IPS-NIHi7 (cell line): ENCODE results near the gene FSD1L.

Experiments used
- DNase-seq: peaks from one replicate; pipeline ENCODE4 v3.0.0; 2012; ENCODE audit warnings: mixed read lengths; ENCODE audit errors: extremely low spot score

The FSD1L gene

GRCh38 chr9:105435453-105435852, 12.4 kb upstream of the FSD1L start:
- DNase-seq = no peak

- DNase-seq = no peak
These were observed 11.1 kb upstream of the FSD1L start for GRCh38 chr9:105436783-105437182.

GRCh38 chr9:105437704-105438103, 10.1 kb upstream of the FSD1L start:
- no peak for DNase-seq

GRCh38 chr9:105438141-105438806, 9.6 kb upstream of the FSD1L start:
- DNase-seq = no peak

GRCh38 chr9:105439428-105439827, 8.4 kb upstream of the FSD1L start:
- DNase-seq = no peak

GRCh38 chr9:105441616-105442160, 6.1 kb upstream of the FSD1L start:
- DNase-seq = no peak

GRCh38 chr9:105443121-105443520, 4.7 kb upstream of the FSD1L start:
- DNase-seq = no peak

GRCh38 chr9:105444130-105444529, 3.7 kb upstream of the FSD1L start:
- no peak for DNase-seq

GRCh38 chr9:105445203-105445881, 2.5 kb upstream of the FSD1L start:
- no peak for DNase-seq

GRCh38 chr9:105447386-105447813, 434 bp upstream of the FSD1L start:
- no peak for DNase-seq

- DNase-seq = no peak
These were observed 1.2 kb downstream of the FSD1L start for GRCh38 chr9:105449081-105449480.

GRCh38 chr9:105452185-105452584, 4.4 kb downstream of the FSD1L start:
- no peak for DNase-seq

GRCh38 chr9:105455836-105456475, 8.1 kb downstream of the FSD1L start:
- no peak for DNase-seq

GRCh38 chr9:105457560-105458294, 9.9 kb downstream of the FSD1L start:
- no peak for DNase-seq

- no peak for DNase-seq
These were observed 10.6 kb downstream of the FSD1L start for GRCh38 chr9:105458404-105458803.

- DNase-seq = no peak
These were observed 11.5 kb downstream of the FSD1L start for GRCh38 chr9:105459336-105459735.

GRCh38 chr9:105466898-105467455, 19.1 kb downstream of the FSD1L start:
- DNase-seq = no peak

- no peak for DNase-seq
These were observed 21.0 kb downstream of the FSD1L start for GRCh38 chr9:105468875-105469274.

GRCh38 chr9:105473221-105473620, 25.4 kb downstream of the FSD1L start:
- no peak for DNase-seq

- DNase-seq = peak; percentile 45
These were observed 27.5 kb downstream of the FSD1L start for GRCh38 chr9:105475302-105475701.

- no peak for DNase-seq
These were observed 32.0 kb downstream of the FSD1L start for GRCh38 chr9:105479846-105480245.

- no peak for DNase-seq
These were observed 35.8 kb downstream of the FSD1L start for GRCh38 chr9:105483618-105484017.
